GM12878 (cell line): Measurements from ENCODE around the gene CD200R1L.

Source experiments
- CREM ChIP-seq: IDR thresholded peaks from 2 replicates; pipeline ENCODE4 v1.6.1; 2014; ENCODE audit warnings: antibody characterized with exemption, low read depth
- CTCF ChIP-seq, 3 experiments: IDR thresholded peaks in 2 of 3; conservative IDR thresholded peaks in 1 of 3; 2 replicates each; pipeline ENCODE4 v1.5.1; 2011; ENCODE audit warnings: low read depth in 3 of 3, low read length in 3 of 3, mild to moderate bottlenecking in 3 of 3, control low read depth in 2 of 3, moderate library complexity in 2 of 3, inconsistent platforms in 1 of 3, mixed read lengths in 1 of 3; ENCODE audit not compliant: control insufficient read depth in 2 of 3, insufficient read depth in 1 of 3; ENCODE audit errors: extremely low read depth in 1 of 3
- GABPA ChIP-seq: IDR thresholded peaks from 2 replicates; pipeline ENCODE4 v1.6.1; 2014; ENCODE audit warnings: antibody characterized with exemption, low read depth, mild to moderate bottlenecking, inconsistent platforms
- MAX ChIP-seq: IDR thresholded peaks from 2 replicates; pipeline ENCODE4 v1.6.1; 2012; ENCODE audit warnings: low read depth, low read length, improper control_type of control experiment
- POLR2A ChIP-seq: IDR thresholded peaks from 2 replicates; pipeline ENCODE4 v1.6.1; 2011; ENCODE audit warnings: low read depth, mild to moderate bottlenecking, low read length
- POLR2AphosphoS2 ChIP-seq: IDR thresholded peaks from 2 replicates; pipeline ENCODE4 v1.6.1; 2011; ENCODE audit warnings: low read depth, mild to moderate bottlenecking, low read length, improper control_type of control experiment, moderate library complexity
- REST ChIP-seq: IDR thresholded peaks from 2 replicates; pipeline ENCODE4 v1.6.1; 2012; ENCODE audit warnings: mild to moderate bottlenecking, low read depth, low read length
- SIX5 ChIP-seq: IDR thresholded peaks from 2 replicates; pipeline ENCODE4 v1.6.1; 2011; ENCODE audit warnings: mild to moderate bottlenecking, low read depth, low read length, moderate library complexity; ENCODE audit not compliant: severe bottlenecking
- SMAD1 ChIP-seq: fragments of 450-650 bp; IDR thresholded peaks from 2 replicates; pipeline ENCODE4 v1.6.1; 2018; ENCODE audit warnings: mild to moderate bottlenecking, low read depth; ENCODE audit not compliant: partially characterized antibody
- SMARCA5 ChIP-seq: fragments of 450-650 bp; IDR thresholded peaks from 2 replicates; pipeline ENCODE4 v1.6.1; 2017; ENCODE audit warnings: mild to moderate bottlenecking
- SUZ12 ChIP-seq: fragments of 200-600 bp; sonication (generic); IDR thresholded peaks from one replicate; pipeline ENCODE4 v1.6.1; 2018; ENCODE audit warnings: antibody characterized with exemption, mild to moderate bottlenecking; ENCODE audit not compliant: unreplicated experiment
- ZNF274 ChIP-seq: IDR thresholded peaks from one replicate; pipeline ENCODE4 v1.8.0; 2011; ENCODE audit not compliant: insufficient read length, insufficient read depth

GRCh38 chr3:112770032-112770626 lies 76.5 kb downstream of the CD200R1L start:
- TF ChIP-seq SIX5 (no peak), MAX (no peak), POLR2AphosphoS2 (no peak), REST (no peak), SMARCA5 (no peak), POLR2A (no peak), CREM (0 out of 2 replicates have a peak, but pooled peaks have one; percentile 20), SMAD1 (no peak), CTCF (IDR thresholded peaks at IDR 0.05 in 2 of 3, conservative IDR thresholded peaks at IDR 0.05 in 1 of 3; ENCODE audit: control insufficient read depth in 2 of 3, extremely low read depth in 1 of 3, insufficient read depth in 1 of 3, low read depth in 3 of 3, low read length in 3 of 3) (no peak), ZNF274 (no peak), GABPA (no peak), SUZ12 (no peak)
